K562 (cell line): Measurements from ENCODE around the gene USP35. TPM values are rescaled to one million over a fixed set of nuclear protein-coding genes. Genes with fewer than 3 reads are reported as not detected.

Experiments
- ATAC-seq: fragments of 200-7000 bp; cut with Tn5 transposase; 3 replicates; pipeline ENCODE4 v1.9.1; 2020; ENCODE audit warnings: moderate library complexity
- BruUV-seq: library from RNA; stranded (reverse); fragments of 400-500 nt; replicated peaks from 2 replicates; lab custom pipeline; 2021; lab: Mats Ljungman, UMichigan
- CTCF ChIA-PET: fragments of 300-600 bp; formaldehyde crosslinking; extraction: SDS; loops from one replicate; lab custom pipeline; 2021; ENCODE audit warnings: low intra/inter-chr PET ratio; lab: Yijun Ruan, JAX
- POLR2A ChIA-PET: fragments of 300-600, 350-650 bp; sonication (Branson Sonifier 250); formaldehyde crosslinking; extraction: SDS; loops from one replicate; lab custom pipeline; 2021; ENCODE audit warnings: antibody characterized with exemption, inconsistent platforms; lab: Yijun Ruan, JAX
- DNase-seq, 4 experiments: peaks; one replicate each; pipeline versions ENCODE4 v3.0.0 to v3.0.0-alpha.2; 2011 to 2018; ENCODE audit warnings: low spot score in 3 of 4, mixed read lengths in 3 of 4; ENCODE audit errors: extremely low read depth in 1 of 4
- FAIRE-seq: peaks from 2 replicates; lab custom pipeline; 2011; peaks lifted over from hg19 to GRCh38; lab: Jason Lieb, UNC
- H2AFZ ChIP-seq: 2 replicates; pipeline ENCODE4 v1.6.0; 2011; ENCODE audit warnings: low read depth, low read length, control low read depth, inconsistent platforms
- H3K27ac ChIP-seq: fragments of 200-600 bp; 3 replicates; pipeline ENCODE4 v1.8.0; 2011; ENCODE audit warnings: low read depth, mild to moderate bottlenecking, control low read depth, inconsistent platforms, low read length, moderate library complexity, mixed read lengths; ENCODE audit errors: extremely low read depth
- H3K27me3 ChIP-seq, 2 experiments: fragments of 300-600 bp in 1 of 2; 2 replicates in 1 of 2; 3 replicates in 1 of 2; pipeline versions ENCODE4 v1.6.0 to v1.8.0; 2011; ENCODE audit warnings: inconsistent platforms in 2 of 2, low read length in 2 of 2, mild to moderate bottlenecking in 1 of 2, mixed read lengths in 1 of 2, moderate library complexity in 1 of 2; ENCODE audit not compliant: control insufficient read depth in 2 of 2, insufficient read depth in 2 of 2
- H3K36me3 ChIP-seq: fragments of 300-600 bp; 3 replicates; pipeline ENCODE4 v1.8.0; 2011; ENCODE audit warnings: mild to moderate bottlenecking, low read length, inconsistent platforms; ENCODE audit not compliant: control insufficient read depth, insufficient read depth
- H3K4me1 ChIP-seq, 2 experiments: fragments of 200-600 bp in 1 of 2; replicated peaks in 1 of 2; 2 replicates in 1 of 2; 3 replicates in 1 of 2; pipeline versions ENCODE4 v1.5.1 to v1.8.0; 2011; ENCODE audit warnings: inconsistent platforms in 2 of 2, low read length in 2 of 2, mild to moderate bottlenecking in 1 of 2, mixed read lengths in 1 of 2, moderate library complexity in 1 of 2; ENCODE audit not compliant: control insufficient read depth in 2 of 2, insufficient read depth in 2 of 2
- H3K4me2 ChIP-seq: 2 replicates; pipeline ENCODE4 v1.6.1; 2011; ENCODE audit warnings: low read length, control low read depth, inconsistent platforms, mixed read lengths; ENCODE audit not compliant: insufficient read depth
- H3K4me3 ChIP-seq: fragments of 200-600 bp; sonication (generic), shearing (Covaris generic); 2 replicates; pipeline ENCODE4 v1.5.1; 2016; ENCODE audit warnings: control low read depth, inconsistent platforms
- H3K79me2 ChIP-seq: fragments of 200-600 bp; 3 replicates; pipeline ENCODE4 v1.8.0; 2011; ENCODE audit warnings: low read length, inconsistent platforms; ENCODE audit not compliant: control insufficient read depth, insufficient read depth
- H3K9ac ChIP-seq, 2 experiments: 2 replicates each; pipeline versions ENCODE4 v1.6.0 to v1.6.1; 2011; ENCODE audit warnings: low read depth in 2 of 2, low read length in 2 of 2, control low read depth in 1 of 2, inconsistent platforms in 1 of 2, mild to moderate bottlenecking in 1 of 2, mixed read lengths in 1 of 2; ENCODE audit not compliant: insufficient read depth in 1 of 2
- H3K9me1 ChIP-seq: one replicate; pipeline ENCODE4 v1.6.0; 2011; ENCODE audit warnings: inconsistent platforms, mild to moderate bottlenecking, low read length, moderate library complexity; ENCODE audit not compliant: control insufficient read depth, insufficient read depth
- H3K9me3 ChIP-seq: replicated peaks from 2 replicates; pipeline ENCODE4 v1.5.1; 2011; ENCODE audit warnings: low read depth, low read length, inconsistent platforms; ENCODE audit not compliant: control insufficient read depth, insufficient read depth
- H4K20me1 ChIP-seq: replicated peaks from 2 replicates; pipeline ENCODE4 v1.6.1; 2011; ENCODE audit warnings: low read length, inconsistent platforms, mixed read lengths; ENCODE audit not compliant: control insufficient read depth, insufficient read depth
- JUN ChIP-seq, 2 experiments: sonication (generic) in 1 of 2; formaldehyde crosslinking in 1 of 2; IDR thresholded peaks; 2 replicates each; pipeline versions ENCODE4 v1.6.1 to v1.8.0; 2012 to 2022; ENCODE audit warnings: borderline replicate concordance in 2 of 2, mild to moderate bottlenecking in 2 of 2, improper control_type of control experiment in 1 of 2, low read depth in 1 of 2, low read length in 1 of 2, missing genetic modification reagents in 1 of 2
- WGBS: fragments of 100-300 bp; shearing (Covaris generic); methylation state at CpG from one replicate; pipeline ENCODE4 v1.1.6; 2016; ENCODE audit warnings: low coverage, mixed read lengths; ENCODE audit not compliant: insufficient coverage; ENCODE audit errors: missing lambda C conversion rate; 5-methylcytosine and 5-hydroxymethylcytosine counted together
- in situ Hi-C: fragments of 300-500 bp; cut with MboI; formaldehyde crosslinking; loops from 4 replicates; pipeline ENCODE4 v1.15.0; 2018; ENCODE audit warnings: inconsistent platforms, mixed read lengths
- intact Hi-C: fragments of 100-400 bp; cut with micrococcal nuclease; formaldehyde crosslinking; loops from 2 replicates; pipeline ENCODE4 v1.14.2; 2022
- polyA plus RNA-seq, 8 experiments: library from polyadenylated mRNA; depleted of rRNA in 4 of 8; stranded (reverse) in 5 of 8; unstranded in 3 of 8; fragments of >200 nt; fragmentation: Nextera tagmentation in 2 of 8; fragmentation: Illumina TruSeq in 1 of 8; extraction: Ambion mirVana in 2 of 8; extraction: Trizol in 1 of 8; gene quantifications; 2 replicates each; pipeline versions ENCODE4 v1.2.1 to v1.2.3, GENCODE V29; 2011 to 2014; ENCODE audit warnings: inconsistent platforms in 1 of 8, missing spikeins in 1 of 8
- total RNA-seq, 7 experiments: library from RNA; depleted of rRNA in 6 of 7; stranded (reverse); fragments of >200 nt in 6 of 7; fragmentation: Illumina TruSeq in 2 of 7; extraction: Trizol in 2 of 7; gene quantifications; 2 replicates each; pipeline versions ENCODE4 v1.2.1 to v1.2.3, GENCODE V29; 2011 to 2021; ENCODE audit warnings: low replicate concordance in 1 of 7
- TF ChIP-seq, protein P1 (sequence below), 3 experiments: fragments of 200-800 bp in 1 of 3; fragments of 250-450 bp in 1 of 3; fragments of 450-650 bp in 1 of 3; sonication (Bioruptor Pico) in 1 of 3; sonication (Bioruptor generic) in 1 of 3; formaldehyde crosslinking in 1 of 3; IDR thresholded peaks; 2 replicates each; pipeline versions ENCODE4 v1.6.1 to v1.8.0; 2016 to 2022; ENCODE audit warnings: mild to moderate bottlenecking in 2 of 3, missing genetic modification characterization in 2 of 3, missing compliant biosample characterization in 1 of 3, moderate library complexity in 1 of 3

USP35 gene
- total and polyA plus RNA-seq, 9 of the 15 experiments (the other 6 are each of a cell fraction or from before 2014, with no cell fraction given): 0.01 to 4.8 (median 3.6) TPM

DNA sequence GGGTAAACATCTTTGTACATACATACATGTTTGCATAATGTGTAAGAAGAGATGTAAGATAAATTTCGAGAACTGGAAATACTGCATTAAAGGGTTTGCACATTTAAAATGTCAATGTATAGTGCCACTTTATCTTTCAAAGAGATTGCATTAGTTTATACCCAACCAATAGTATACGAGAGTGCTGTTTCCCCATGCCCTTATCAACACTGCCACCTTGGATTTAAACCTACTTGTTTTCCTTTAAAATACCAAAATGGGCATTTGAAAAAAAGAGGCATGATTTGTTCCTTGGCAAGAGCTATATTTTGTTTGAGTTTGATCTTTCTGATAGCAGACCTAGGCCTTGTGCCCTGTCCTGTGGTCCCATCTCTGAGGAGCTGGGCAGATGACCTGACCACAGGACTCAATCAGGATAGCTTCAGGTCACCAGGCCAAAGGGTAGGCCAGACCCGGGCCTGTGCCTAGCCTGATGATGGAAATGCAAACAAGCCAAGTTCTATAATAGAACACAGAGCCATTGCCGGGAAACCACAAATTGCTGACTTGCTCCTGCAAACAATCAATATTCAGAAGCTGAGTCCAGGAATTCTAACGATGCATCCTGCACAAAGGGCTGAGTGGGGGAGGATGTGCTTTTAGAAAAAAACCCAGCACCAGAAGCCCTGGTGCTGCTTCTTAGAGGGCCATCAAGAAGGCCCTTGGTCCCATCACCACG, 32.4 kb upstream of the USP35 start:
- POLR2A ChIA-PET: no interaction called here
- Histone ChIP-seq H3K9me3 (no peaks in the 10 kb centered on the region), H3K9me1 (no peaks in the 10 kb centered on the region), H3K36me3 (no peaks in the 10 kb centered on the region), H3K4me1 (no peaks in the 10 kb centered on the region), H4K20me1 (no peaks in the 10 kb centered on the region), H3K4me3 (no peak overlapping the region), H3K9ac (no peak overlapping the region), H3K27me3 (no peaks in the 10 kb centered on the region), H3K4me2 (no peak overlapping the region), H3K27ac (no peak overlapping the region), H3K79me2 (no peaks in the 10 kb centered on the region), H2AFZ (no peak overlapping the region)
- TF ChIP-seq JUN (IDR thresholded peaks at IDR 0.05; ENCODE audit: borderline replicate concordance, low read depth, low read length) (no peak), JUN (CRISPR knock-in tag; IDR thresholded peaks at IDR 0.05; ENCODE audit: borderline replicate concordance) (no peak)
- TF ChIP-seq, protein P1, sequence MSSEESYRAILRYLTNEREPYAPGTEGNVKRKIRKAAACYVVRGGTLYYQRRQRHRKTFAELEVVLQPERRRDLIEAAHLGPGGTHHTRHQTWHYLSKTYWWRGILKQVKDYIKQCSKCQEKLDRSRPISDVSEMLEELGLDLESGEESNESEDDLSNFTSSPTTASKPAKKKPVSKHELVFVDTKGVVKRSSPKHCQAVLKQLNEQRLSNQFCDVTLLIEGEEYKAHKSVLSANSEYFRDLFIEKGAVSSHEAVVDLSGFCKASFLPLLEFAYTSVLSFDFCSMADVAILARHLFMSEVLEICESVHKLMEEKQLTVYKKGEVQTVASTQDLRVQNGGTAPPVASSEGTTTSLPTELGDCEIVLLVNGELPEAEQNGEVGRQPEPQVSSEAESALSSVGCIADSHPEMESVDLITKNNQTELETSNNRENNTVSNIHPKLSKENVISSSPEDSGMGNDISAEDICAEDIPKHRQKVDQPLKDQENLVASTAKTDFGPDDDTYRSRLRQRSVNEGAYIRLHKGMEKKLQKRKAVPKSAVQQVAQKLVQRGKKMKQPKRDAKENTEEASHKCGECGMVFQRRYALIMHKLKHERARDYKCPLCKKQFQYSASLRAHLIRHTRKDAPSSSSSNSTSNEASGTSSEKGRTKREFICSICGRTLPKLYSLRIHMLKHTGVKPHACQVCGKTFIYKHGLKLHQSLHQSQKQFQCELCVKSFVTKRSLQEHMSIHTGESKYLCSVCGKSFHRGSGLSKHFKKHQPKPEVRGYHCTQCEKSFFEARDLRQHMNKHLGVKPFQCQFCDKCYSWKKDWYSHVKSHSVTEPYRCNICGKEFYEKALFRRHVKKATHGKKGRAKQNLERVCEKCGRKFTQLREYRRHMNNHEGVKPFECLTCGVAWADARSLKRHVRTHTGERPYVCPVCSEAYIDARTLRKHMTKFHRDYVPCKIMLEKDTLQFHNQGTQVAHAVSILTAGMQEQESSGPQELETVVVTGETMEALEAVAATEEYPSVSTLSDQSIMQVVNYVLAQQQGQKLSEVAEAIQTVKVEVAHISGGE (CRISPR knock-in tag; IDR thresholded peaks at IDR 0.05): peak in 1 of 3 experiments; percentile 56; a peak in 1 of 6 replicates
- intact Hi-C loops (no loop called here), in situ Hi-C loops (no loop called here)
- DNase-seq (no peak), ATAC-seq (no peak), FAIRE-seq (no peak)
- WGBS: 39% methylated on average over 6 of the region's 6 CpGs
- CTCF ChIA-PET: no interaction called here
- no TSS peak for BruUV-seq
